ENCODE data around the gene OR51E1. TPM values are rescaled to one million over a fixed set of nuclear protein-coding genes. Genes with fewer than 3 reads are reported as not detected.

OR51E1 gene
- total and polyA plus RNA-seq, 9 of the 15 experiments (the other 6 are each of a cell fraction or from before 2014, with no cell fraction given), result 0.03 to 0.04 TPM; not detected in 7

- no peak for TF ChIP-seq TEAD2 (tag; IDR thresholded peaks at IDR 0.05)
- no peak for TF ChIP-seq ZNF134 (CRISPR knock-in tag; conservative IDR thresholded peaks at IDR 0.05)
Observed at GRCh38 chr11:4658629-4659445, 15.1 kb downstream of the OR51E1 start (continued).

- TF ChIP-seq KLF16 (IDR thresholded peaks at IDR 0.05), result no peak
- no peak for TF ChIP-seq RFX5 (IDR thresholded peaks at IDR 0.05; ENCODE audit: low read depth, low read length)
- no peak for TF ChIP-seq MNT (conservative IDR thresholded peaks at IDR 0.05)
- TF ChIP-seq ZNF766 (CRISPR knock-in tag; conservative IDR thresholded peaks at IDR 0.05), result no peak
- no peak for TF ChIP-seq ESRRA (IDR thresholded peaks at IDR 0.05; ENCODE audit: borderline replicate concordance, low read depth)
- no peak for TF ChIP-seq SMAD4 (CRISPR knock-in tag; conservative IDR thresholded peaks at IDR 0.05)
- TF ChIP-seq SRSF7 (optimal IDR thresholded peaks at IDR 0.05; ENCODE audit: low read depth, low read length), result no peak
- TF ChIP-seq FOXA3 (CRISPR knock-in tag; conservative IDR thresholded peaks at IDR 0.05 in 1 of 2, IDR thresholded peaks at IDR 0.05 in 1 of 2), result no peak
- TF ChIP-seq ZKSCAN8 (CRISPR knock-in tag; IDR thresholded peaks at IDR 0.05), result no peak
- no peak for TF ChIP-seq PREB (CRISPR knock-in tag; IDR thresholded peaks at IDR 0.05)
- no peak for TF ChIP-seq ZC3H4 (CRISPR knock-in tag; IDR thresholded peaks at IDR 0.05; ENCODE audit: borderline replicate concordance)
- TF ChIP-seq ZNF197 (CRISPR knock-in tag; IDR thresholded peaks at IDR 0.05; ENCODE audit: low read depth), result no peak
- TF ChIP-seq ZNF347 (CRISPR knock-in tag; IDR thresholded peaks at IDR 0.05; ENCODE audit: low read depth), result no peak
- no peak for TF ChIP-seq PCBP1 (IDR thresholded peaks at IDR 0.05; ENCODE audit: low read depth, low read length, poor library complexity, severe bottlenecking)
- in situ Hi-C loops (cut with MboI) (no loop called here), intact Hi-C loops (cut with micrococcal nuclease) (no loop called here)
- ATAC-seq (no peak), DNase-seq (ENCODE audit: extremely low read depth in 1 of 4, low spot score in 3 of 4) (no peak), FAIRE-seq (no peak)
- Histone ChIP-seq H3K4me2 (ENCODE audit: insufficient read depth, low read length) (no peak overlapping the region), H2AFZ (ENCODE audit: low read depth, low read length) (no peak overlapping the region), H3K36me3 (ENCODE audit: control insufficient read depth, insufficient read depth, low read length) (no peaks in the 10 kb centered on the region), H3K9me1 (ENCODE audit: control insufficient read depth, insufficient read depth, low read length) (no peaks in the 10 kb centered on the region), H3K4me3 (no peak overlapping the region), H3K4me1 (replicated peaks in 1 of 2; ENCODE audit: control insufficient read depth in 2 of 2, insufficient read depth in 2 of 2, low read length in 2 of 2) (peaks cover 0 to 15% of the 10 kb centered on the region in 2 experiments; a peak in 4 of 5 replicates), H3K79me2 (ENCODE audit: control insufficient read depth, insufficient read depth, low read length) (no peaks in the 10 kb centered on the region), H3K9ac (ENCODE audit: insufficient read depth in 1 of 2, low read depth in 2 of 2, low read length in 2 of 2) (no peak overlapping the region), H4K20me1 (replicated peaks; ENCODE audit: control insufficient read depth, insufficient read depth, low read length) (no peaks in the 10 kb centered on the region), H3K27me3 (ENCODE audit: control insufficient read depth in 2 of 2, insufficient read depth in 2 of 2, low read length in 2 of 2) (no peaks in the 10 kb centered on the region), H3K27ac (ENCODE audit: extremely low read depth, low read depth, low read length) (no peak overlapping the region), H3K9me3 (replicated peaks; ENCODE audit: control insufficient read depth, insufficient read depth, low read depth, low read length) (no peaks in the 10 kb centered on the region)
- no TSS peak for BruUV-seq (replicated peaks)
- POLR2A ChIA-PET, result no interaction called here
- CTCF ChIA-PET (ENCODE audit: low intra/inter-chr PET ratio), result no interaction called here
- WGBS (ENCODE audit: insufficient coverage, low coverage, missing lambda C conversion rate), result 64% methylated on average over 6 of the region's 6 CpGs
Observed at GRCh38 chr11:4662876-4663275, 19.1 kb downstream of the OR51E1 start.

All from K562 (cell line).